OCI-LY1 (cell line): ENCODE measurements around the gene C19orf47.

Source experiments
- CTCF ChIP-seq: fragments of 200-600 bp; sonication (generic), shearing (Covaris generic); IDR thresholded peaks from 2 replicates; pipeline ENCODE4 v1.5.1; 2017; ENCODE audit warnings: mild to moderate bottlenecking, antibody characterized with exemption, low read length, moderate library complexity, mixed read lengths
- EZH2 ChIP-seq: fragments of 200-600 bp; sonication (generic), shearing (Covaris generic); IDR thresholded peaks from 2 replicates; pipeline ENCODE4 v1.8.0; 2017; ENCODE audit warnings: borderline replicate concordance, mixed run types, mild to moderate bottlenecking, antibody characterized with exemption, low read length, moderate library complexity, mixed read lengths

GRCh38 chr19:40383668-40384248, 35.6 kb upstream of the C19orf47 start:
- TF ChIP-seq EZH2 (no peak), CTCF (no peak)
